Activated CD8-positive, alpha-beta memory T cell treated with anti-CD3 and anti-CD28 coated beads, Interleukin-2, amount 50 U/mL, for 1 hour (primary cell): Measurements from ENCODE around the gene PAK4.

ENCODE experiments used
- DNase-seq: peaks from one replicate; pipeline ENCODE4 v3.0.0-alpha.2; 2020; ENCODE audit errors: extremely low read depth

PAK4 gene

GRCh38 chr19:39165857-39166256, 40.3 kb downstream of the PAK4 start:
- DNase-seq, result no peak

- no peak for DNase-seq
These were observed 41.2 kb downstream of the PAK4 start for GRCh38 chr19:39166571-39167391.

GRCh38 chr19:39167461-39168257, 42.1 kb downstream of the PAK4 start:
- no peak for DNase-seq

- DNase-seq, result no peak
These were observed 42.9 kb downstream of the PAK4 start for GRCh38 chr19:39168258-39169142.

- DNase-seq, result no peak
These were observed 43.7 kb downstream of the PAK4 start for GRCh38 chr19:39169143-39169810.

GRCh38 chr19:39170386-39171231, 45.0 kb downstream of the PAK4 start:
- no peak for DNase-seq

GRCh38 chr19:39171479-39172465, 46.2 kb downstream of the PAK4 start:
- no peak for DNase-seq

- DNase-seq, result no peak
These were observed 47.3 kb downstream of the PAK4 start for GRCh38 chr19:39172700-39173501.

- DNase-seq, result no peak
These were observed 48.0 kb downstream of the PAK4 start for GRCh38 chr19:39173502-39173991.

- DNase-seq, result no peak
These were observed 48.6 kb downstream of the PAK4 start for GRCh38 chr19:39174142-39174541.

GRCh38 chr19:39174558-39175544, 49.3 kb downstream of the PAK4 start:
- no peak for DNase-seq

- DNase-seq, result no peak
These were observed 50.0 kb downstream of the PAK4 start for GRCh38 chr19:39175564-39175963.

GRCh38 chr19:39177110-39177699, 51.6 kb downstream of the PAK4 start:
- no peak for DNase-seq

GRCh38 chr19:39177736-39178135, 52.1 kb downstream of the PAK4 start:
- DNase-seq, result no peak

GRCh38 chr19:39178296-39179006, 52.9 kb downstream of the PAK4 start:
- no peak for DNase-seq

- DNase-seq, result no peak
These were observed 54.2 kb downstream of the PAK4 start for GRCh38 chr19:39179754-39180153.
